Neural progenitor cell (in vitro differentiated cells): Measurements from ENCODE around the gene MARCHF5. TPM values are rescaled to one million over a fixed set of nuclear protein-coding genes. Genes with fewer than 3 reads are reported as not detected.

Experiments
- DNase-seq: peaks from one replicate; pipeline ENCODE4 v3.0.0-alpha.2; 2016; ENCODE audit warnings: low spot score
- H2AFZ ChIP-seq: fragments of 200-600 bp; sonication (generic); replicated peaks from 2 replicates; pipeline ENCODE4 v1.6.1; 2016; ENCODE audit warnings: antibody characterized with exemption
- H3F3A ChIP-seq: fragments of 200-600 bp; sonication (generic); 2 replicates; pipeline ENCODE4 v1.6.1; 2016; ENCODE audit warnings: antibody characterized with exemption, low read depth
- H3K27ac ChIP-seq: fragments of 200-600 bp; sonication (generic); 2 replicates; pipeline ENCODE4 v1.5.1; 2016; ENCODE audit warnings: mild to moderate bottlenecking
- H3K27me3 ChIP-seq: fragments of 200-600 bp; sonication (generic); 2 replicates; pipeline ENCODE4 v1.6.1; 2016; ENCODE audit warnings: mild to moderate bottlenecking, moderate library complexity
- H3K36me3 ChIP-seq: fragments of 200-600 bp; sonication (generic); 2 replicates; pipeline ENCODE4 v1.5.1; 2016
- H3K4me1 ChIP-seq: fragments of 200-600 bp; sonication (generic); 2 replicates; pipeline ENCODE4 v1.6.1; 2016; ENCODE audit warnings: mixed run types
- H3K4me2 ChIP-seq: fragments of 200-600 bp; sonication (generic); 2 replicates; pipeline ENCODE4 v1.6.1; 2016
- H3K4me3 ChIP-seq: fragments of 200-600 bp; sonication (generic); 2 replicates; pipeline ENCODE4 v1.5.1; 2016
- H3K79me2 ChIP-seq: fragments of 200-600 bp; sonication (generic); 2 replicates; pipeline ENCODE4 v1.6.1; 2016; ENCODE audit warnings: low read depth
- H3K9ac ChIP-seq: fragments of 200-600 bp; sonication (generic); 2 replicates; pipeline ENCODE4 v1.6.1; 2016
- H3K9me3 ChIP-seq: fragments of 200-600 bp; sonication (generic); 2 replicates; pipeline ENCODE4 v1.5.1; 2016; ENCODE audit warnings: low read depth
- H4K20me1 ChIP-seq: fragments of 200-600 bp; sonication (generic); 2 replicates; pipeline ENCODE4 v1.6.1; 2016; ENCODE audit warnings: low read depth
- H3K27ac Mint-ChIP-seq: 3 replicates; pipeline ENCODE4 v1.8.0; 2021; ENCODE audit warnings: mixed read lengths
- H3K27me3 Mint-ChIP-seq: 2 replicates; pipeline ENCODE4 v1.8.0; 2022; ENCODE audit warnings: low read depth, mild to moderate bottlenecking, inconsistent platforms, moderate library complexity, mixed read lengths; ENCODE audit not compliant: insufficient read depth
- H3K36me3 Mint-ChIP-seq: 3 replicates; pipeline ENCODE4 v1.8.0; 2021; ENCODE audit warnings: mixed read lengths
- H3K4me1 Mint-ChIP-seq: 3 replicates; pipeline ENCODE4 v1.8.0; 2021; ENCODE audit warnings: mixed read lengths
- H3K4me3 Mint-ChIP-seq: 3 replicates; pipeline ENCODE4 v1.8.0; 2021; ENCODE audit warnings: mild to moderate bottlenecking, moderate library complexity, mixed read lengths
- H3K9me3 Mint-ChIP-seq: 3 replicates; pipeline ENCODE4 v1.8.0; 2020; ENCODE audit warnings: mixed read lengths
- CTCF ChIP-seq: fragments of 200-600 bp; sonication (generic); IDR thresholded peaks from 2 replicates; pipeline ENCODE4 v1.5.1; 2017; ENCODE audit warnings: antibody characterized with exemption, mild to moderate bottlenecking
- EZH2 ChIP-seq: fragments of 200-600 bp; sonication (generic); IDR thresholded peaks from 2 replicates; pipeline ENCODE4 v1.6.1; 2017; ENCODE audit warnings: antibody characterized with exemption, mild to moderate bottlenecking, moderate library complexity
- EZH2phosphoT487 ChIP-seq: fragments of 200-600 bp; sonication (generic); IDR thresholded peaks from 2 replicates; pipeline ENCODE4 v1.6.1; 2017; ENCODE audit warnings: antibody characterized with exemption
- total RNA-seq: library from RNA; depleted of rRNA; stranded (reverse); fragments of >200 nt; gene quantifications from 2 replicates; pipeline ENCODE4 v1.2.3, GENCODE V29; 2015; ENCODE audit warnings: low replicate concordance

The MARCHF5 gene
- total RNA-seq, 1 donor from 2014 or later: 22.7 TPM

DNA sequence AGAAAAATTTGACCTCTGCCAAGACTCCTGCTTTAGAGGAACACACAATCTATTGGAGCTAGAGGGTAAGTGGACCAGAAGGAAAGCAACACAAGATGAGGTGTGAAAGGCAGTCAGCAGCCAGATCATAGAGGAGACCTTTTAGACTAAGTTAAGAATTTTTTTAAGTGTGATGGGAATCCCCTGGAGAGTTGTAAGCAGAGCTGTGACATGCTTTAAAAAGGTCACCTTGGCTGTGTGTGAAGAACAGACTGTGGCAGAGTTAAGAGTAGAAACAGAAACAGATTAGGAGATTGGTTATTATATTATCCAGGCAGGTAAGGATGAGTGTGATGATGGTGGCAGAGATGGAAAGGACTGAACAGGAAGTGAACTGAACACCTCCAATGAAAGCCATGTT is 23.6 kb upstream of the MARCHF5 start:
- Histone ChIP-seq H3K79me2 (no peaks in the 10 kb centered on the region), H4K20me1 (no peaks in the 10 kb centered on the region), H3K4me2 (no peak overlapping the region), H3F3A (no peaks in the 10 kb centered on the region), H3K36me3 (no peaks in the 10 kb centered on the region), H3K9ac (no peak overlapping the region), H3K4me3 (no peak overlapping the region), H2AFZ (no peak overlapping the region), H3K27me3 (no peaks in the 10 kb centered on the region), H3K9me3 (no peaks in the 10 kb centered on the region), H3K4me1 (no peaks in the 10 kb centered on the region), H3K27ac (no peak overlapping the region)
- DNase-seq: no peak
- Mint-ChIP-seq H3K27ac (no peak overlapping the region), H3K4me3 (no peak overlapping the region), H3K27me3 (peaks cover 2% of the 10 kb centered on the region), H3K9me3 (no peaks in the 10 kb centered on the region), H3K4me1 (no peaks in the 10 kb centered on the region), H3K36me3 (no peaks in the 10 kb centered on the region)
- TF ChIP-seq EZH2phosphoT487: no peak

DNA sequence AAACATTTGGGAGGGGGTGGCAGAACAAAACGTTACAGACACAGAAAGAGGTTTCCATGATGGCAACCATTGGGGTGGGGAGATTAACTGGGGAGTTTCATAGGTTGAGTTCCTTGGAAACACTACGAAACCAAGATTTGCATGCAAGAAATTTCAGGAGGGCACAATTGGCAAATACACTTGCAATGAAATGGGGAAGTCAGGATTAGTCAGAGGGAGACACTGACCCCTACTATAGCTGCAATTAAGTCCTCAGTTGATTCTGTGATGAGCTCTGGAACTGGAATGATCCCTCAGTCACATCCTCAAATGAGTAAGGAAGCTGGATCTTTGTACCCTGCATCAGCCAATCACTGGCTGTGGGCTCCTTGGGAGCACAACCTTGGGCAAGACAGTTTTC is 22.2 kb upstream of the MARCHF5 start:
- no peaks in the 10 kb centered on the region for H3K27me3 ChIP-seq
- H3K27ac Mint-ChIP-seq: no peak overlapping the region
- no peaks in the 10 kb centered on the region for H3F3A ChIP-seq
- DNase-seq: no peak
- H3K36me3 ChIP-seq: no peaks in the 10 kb centered on the region
- H3K9me3 ChIP-seq: no peaks in the 10 kb centered on the region
- H3K9ac ChIP-seq: no peak overlapping the region
- no peaks in the 10 kb centered on the region for H3K9me3 Mint-ChIP-seq
- no peaks in the 10 kb centered on the region for H3K4me1 Mint-ChIP-seq
- H3K4me2 ChIP-seq: no peak overlapping the region
- TF ChIP-seq EZH2phosphoT487 (no peak), CTCF (no peak), EZH2 (no peak)
- H3K27me3 Mint-ChIP-seq: peaks cover 2% of the 10 kb centered on the region
- no peaks in the 10 kb centered on the region for H4K20me1 ChIP-seq
- no peak overlapping the region for H3K27ac ChIP-seq
- no peaks in the 10 kb centered on the region for H3K4me1 ChIP-seq
- no peak overlapping the region for H2AFZ ChIP-seq
- H3K79me2 ChIP-seq: no peaks in the 10 kb centered on the region
- H3K36me3 Mint-ChIP-seq: no peaks in the 10 kb centered on the region
- no peak overlapping the region for H3K4me3 ChIP-seq
- H3K4me3 Mint-ChIP-seq: no peak overlapping the region

- H3K4me3 ChIP-seq: no peak overlapping the region
- H3K27me3 ChIP-seq: no peaks in the 10 kb centered on the region
- H3F3A ChIP-seq: no peaks in the 10 kb centered on the region
- H2AFZ ChIP-seq: no peak overlapping the region
- H3K27ac ChIP-seq: no peak overlapping the region
- no peak overlapping the region for H3K27ac Mint-ChIP-seq
- no peaks in the 10 kb centered on the region for H3K79me2 ChIP-seq
- TF ChIP-seq CTCF (no peak), EZH2phosphoT487 (no peak), EZH2 (no peak)
- H3K9ac ChIP-seq: no peak overlapping the region
- H3K4me3 Mint-ChIP-seq: no peak overlapping the region
- no peaks in the 10 kb centered on the region for H4K20me1 ChIP-seq
- H3K27me3 Mint-ChIP-seq: no peaks in the 10 kb centered on the region
- no peaks in the 10 kb centered on the region for H3K4me1 Mint-ChIP-seq
- H3K4me1 ChIP-seq: no peaks in the 10 kb centered on the region
- no peaks in the 10 kb centered on the region for H3K36me3 Mint-ChIP-seq
- DNase-seq: no peak
- no peaks in the 10 kb centered on the region for H3K9me3 ChIP-seq
- H3K36me3 ChIP-seq: no peaks in the 10 kb centered on the region
- H3K4me2 ChIP-seq: no peak overlapping the region
- H3K9me3 Mint-ChIP-seq: no peaks in the 10 kb centered on the region
These were observed 16.9 kb upstream of the MARCHF5 start for GRCh38 chr10:92274071-92274470.

DNA sequence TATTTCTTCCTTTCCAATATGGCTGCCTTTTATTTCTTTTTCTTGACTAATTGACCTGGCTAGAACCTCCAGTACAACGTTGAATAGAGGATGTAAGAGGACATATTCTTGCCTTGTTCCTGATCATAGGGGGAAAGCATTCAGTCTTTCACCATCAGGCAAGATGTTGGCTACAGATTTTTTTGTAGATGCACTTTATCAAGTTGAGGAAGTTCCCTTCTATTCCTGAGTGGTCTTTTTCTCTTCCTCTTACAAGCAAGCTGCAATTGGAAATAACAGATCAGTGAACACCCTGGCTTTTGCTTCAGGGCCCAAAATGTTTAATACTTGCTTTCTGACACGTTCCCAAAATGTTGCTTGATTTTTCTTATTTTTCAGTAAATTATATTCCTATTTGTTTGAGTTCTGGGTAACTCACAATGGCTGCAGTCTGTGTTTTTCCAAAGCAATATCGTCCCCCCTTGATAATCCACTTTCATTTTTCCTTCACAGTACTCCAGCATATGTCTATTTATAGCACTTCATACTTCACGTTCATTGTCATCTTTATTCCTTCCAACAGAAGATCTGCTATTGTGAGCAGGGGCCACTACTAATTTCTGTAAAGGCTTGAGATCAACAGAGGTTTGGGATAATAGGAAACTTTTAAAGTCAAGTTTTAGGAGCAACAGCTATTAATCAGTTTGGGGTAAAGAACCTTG is 11.8 kb upstream of the MARCHF5 start:
- Histone ChIP-seq H3K9me3 (no peaks in the 10 kb centered on the region), H3K4me1 (no peaks in the 10 kb centered on the region), H3K4me2 (no peak overlapping the region), H3K79me2 (no peaks in the 10 kb centered on the region), H3K36me3 (no peaks in the 10 kb centered on the region), H2AFZ (no peak overlapping the region), H3K27me3 (no peaks in the 10 kb centered on the region), H4K20me1 (no peaks in the 10 kb centered on the region), H3K27ac (no peak overlapping the region), H3K4me3 (no peak overlapping the region), H3F3A (no peaks in the 10 kb centered on the region), H3K9ac (no peak overlapping the region)
- H3K4me1 Mint-ChIP-seq: no peaks in the 10 kb centered on the region
- no peak for DNase-seq
- TF ChIP-seq CTCF: no peak
- TF ChIP-seq EZH2phosphoT487: no peak
- no peak for TF ChIP-seq EZH2
- H3K9me3 Mint-ChIP-seq: no peaks in the 10 kb centered on the region
- no peaks in the 10 kb centered on the region for H3K27me3 Mint-ChIP-seq
- no peak overlapping the region for H3K27ac Mint-ChIP-seq
- no peaks in the 10 kb centered on the region for H3K36me3 Mint-ChIP-seq
- H3K4me3 Mint-ChIP-seq: no peak overlapping the region
